ENCODE data around the gene ENAH.

The ENAH gene

DNA sequence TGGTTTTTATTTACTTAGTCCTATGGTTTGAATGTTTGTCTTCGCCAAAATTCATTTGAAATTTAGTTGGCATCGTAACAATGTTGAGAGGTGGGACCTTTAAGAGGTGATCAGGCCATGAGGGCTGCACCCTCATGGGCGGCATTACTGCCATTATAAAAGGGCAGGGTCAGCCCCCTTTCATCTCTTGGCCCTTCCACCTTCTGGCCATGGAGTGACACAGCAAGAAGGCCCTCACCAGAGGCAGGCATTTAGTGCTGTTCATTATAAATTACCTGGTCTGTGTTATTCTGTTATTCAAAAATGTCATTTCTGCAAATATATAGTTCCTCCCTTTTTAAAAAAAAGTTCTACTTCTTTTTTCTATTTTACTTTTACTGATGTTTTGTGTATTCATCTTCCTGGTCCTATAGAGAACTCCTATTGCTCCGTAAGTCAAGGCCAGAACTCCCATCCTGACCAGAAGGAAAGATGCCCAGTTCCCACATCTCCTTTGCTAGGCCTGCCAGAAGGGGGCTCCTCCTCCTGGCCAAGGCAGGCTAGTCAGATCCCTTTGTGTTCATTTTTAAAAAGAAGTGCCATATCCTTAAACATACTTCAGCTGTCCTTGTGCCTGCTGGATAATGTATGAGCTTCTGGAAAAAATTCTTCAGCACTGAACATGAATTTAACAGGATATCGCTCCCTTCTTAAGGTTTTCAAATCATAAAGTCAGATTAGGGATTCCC lies 215.0 kb downstream of the ENAH start:
- H3K36me3 Mint-ChIP-seq: no peaks in the 10 kb centered on the region
- H3K4me1 Mint-ChIP-seq: peaks cover 26% of the 10 kb centered on the region
- no peak overlapping the region for H3K4me3 Mint-ChIP-seq
- no peaks in the 10 kb centered on the region for H3K9me3 Mint-ChIP-seq
- no peaks in the 10 kb centered on the region for H3K27me3 Mint-ChIP-seq
- no peak overlapping the region for H3K27ac Mint-ChIP-seq
